Colon (tissue), 2 donors: ENCODE results near the gene PCDHGC4.

Experiments
- FAIRE-seq: peaks from 2 replicates; lab custom pipeline; 2012; peaks lifted over from hg19 to GRCh38; lab: Jason Lieb, UNC
- donor health status: control.
- donor health status: control.

Gene PCDHGC4

GRCh38 chr5:141512911-141513626, 28.2 kb downstream of the PCDHGC4 start:
- no peak for FAIRE-seq

DNA sequence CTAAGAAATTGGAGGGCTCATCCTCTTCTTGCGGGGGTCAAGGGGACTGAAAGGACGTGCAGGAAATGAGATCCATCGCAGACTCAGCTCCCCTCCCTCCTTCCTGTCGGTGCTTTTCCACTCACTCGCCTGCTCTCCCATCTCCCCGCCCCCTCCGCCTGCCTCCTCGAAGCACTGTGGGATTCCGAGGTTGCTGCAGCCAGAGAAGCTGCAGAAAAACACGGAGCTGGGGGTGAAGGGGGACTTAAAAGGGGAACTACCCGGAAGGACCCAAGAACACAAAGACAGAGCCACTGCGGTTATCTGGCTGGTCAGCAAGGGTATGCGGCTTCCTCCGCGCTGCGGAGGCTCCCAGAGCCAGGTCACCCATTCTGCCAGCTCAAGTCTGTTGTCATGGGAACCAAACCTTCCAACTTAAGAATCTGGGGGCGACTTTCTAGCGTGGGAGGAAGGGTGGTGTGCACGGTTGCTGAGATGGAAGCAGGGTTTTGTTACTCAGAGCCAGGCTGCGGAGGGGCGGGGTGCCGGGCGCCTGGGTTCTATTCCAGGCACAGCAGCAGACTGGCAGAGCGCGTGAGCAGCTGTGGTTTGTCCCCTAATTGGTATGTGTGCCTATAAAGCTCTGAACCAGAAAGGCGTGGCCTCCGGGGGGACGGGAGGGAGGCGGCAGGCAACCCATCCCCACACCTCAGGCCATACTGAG, 28.9 kb downstream of the PCDHGC4 start:
- FAIRE-seq = no peak

GRCh38 chr5:141514330-141515133, 29.7 kb downstream of the PCDHGC4 start:
- no peak for FAIRE-seq

DNA sequence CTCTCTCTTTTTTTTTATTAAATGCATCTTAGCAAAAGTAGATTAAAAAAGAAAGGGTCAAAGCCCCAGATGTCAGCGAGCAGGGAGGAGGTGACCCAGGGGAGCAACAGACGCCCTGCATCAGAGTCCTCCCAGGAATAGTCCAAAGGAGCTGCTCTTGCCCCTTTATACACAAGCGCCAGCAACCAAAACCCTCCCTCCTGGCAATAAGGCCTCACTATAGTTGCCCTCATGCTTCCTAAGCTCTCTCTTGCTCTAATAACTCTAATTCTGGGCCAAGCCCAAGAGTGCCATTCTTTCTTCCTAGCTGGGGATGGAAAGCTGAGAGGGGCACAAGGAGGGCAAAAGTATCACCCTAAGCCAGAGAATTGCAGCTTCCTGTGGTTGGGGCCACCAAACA, 30.3 kb downstream of the PCDHGC4 start:
- FAIRE-seq = no peak

- FAIRE-seq = no peak
Measured at GRCh38 chr5:141515946-141516671, 31.3 kb downstream of the PCDHGC4 start.

DNA sequence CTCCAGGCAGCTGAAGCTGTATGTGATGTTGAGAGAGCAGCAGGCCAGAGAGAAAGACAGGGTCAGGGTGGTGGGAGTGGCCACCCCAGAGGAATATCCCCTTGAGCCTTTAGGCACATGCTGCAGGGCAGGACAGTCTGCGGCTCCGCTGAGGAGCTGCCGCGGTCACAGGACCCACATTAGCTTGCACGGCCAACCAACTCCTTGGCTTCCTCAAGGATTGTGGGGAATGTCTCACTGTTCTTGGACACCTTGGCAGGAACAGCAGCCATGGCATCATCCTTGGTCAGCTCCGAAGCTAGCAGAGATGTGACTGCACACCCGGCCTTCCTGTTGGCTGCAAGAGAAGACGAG, 31.8 kb downstream of the PCDHGC4 start:
- no peak for FAIRE-seq

DNA sequence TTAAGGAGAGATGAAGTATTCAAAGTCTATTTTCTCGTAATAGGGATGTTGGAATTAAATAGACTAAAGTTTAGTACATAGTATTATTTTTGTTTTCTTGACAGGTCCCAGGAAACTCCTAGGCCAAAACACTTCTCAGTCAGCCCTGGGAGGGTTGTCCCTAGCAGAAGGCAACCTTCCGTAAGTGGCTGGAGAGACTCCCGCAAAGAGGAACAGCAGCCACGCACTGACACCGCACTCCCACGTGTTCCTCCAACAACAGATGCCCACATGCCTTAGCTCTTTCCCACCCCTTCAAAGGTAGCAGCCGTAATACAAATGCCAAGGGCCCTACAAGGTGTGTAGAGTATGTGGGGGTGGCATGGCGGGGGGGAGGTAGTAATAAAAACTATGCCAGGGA, 32.5 kb downstream of the PCDHGC4 start:
- no peak for FAIRE-seq

GRCh38 chr5:141517880-141518617, 33.2 kb downstream of the PCDHGC4 start:
- no peak for FAIRE-seq

GRCh38 chr5:141518618-141519015, 33.8 kb downstream of the PCDHGC4 start:
- no peak for FAIRE-seq

- FAIRE-seq = no peak
Measured at GRCh38 chr5:141519605-141520565, 35.1 kb downstream of the PCDHGC4 start.

GRCh38 chr5:141521244-141521781, 36.5 kb downstream of the PCDHGC4 start:
- FAIRE-seq = no peak

DNA sequence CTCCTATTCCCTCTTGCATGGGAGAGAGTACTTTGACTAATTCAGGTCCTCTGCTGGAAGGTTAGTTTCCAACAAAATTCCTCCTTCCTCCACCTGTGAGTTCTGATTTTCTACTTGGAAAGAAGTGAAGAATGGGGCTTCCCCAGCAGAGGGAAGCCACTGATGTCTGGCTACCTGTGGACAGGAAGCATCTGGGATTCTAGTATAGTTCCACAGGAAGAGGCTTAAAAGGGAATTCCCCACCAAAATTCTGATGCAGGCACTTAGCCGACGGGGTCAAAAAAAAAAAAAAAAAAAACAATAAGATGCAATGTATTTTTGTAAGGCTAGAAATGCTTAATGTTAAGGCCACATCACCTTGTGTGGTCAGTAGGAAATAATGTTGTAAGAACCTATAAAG, 37.5 kb downstream of the PCDHGC4 start:
- no peak for FAIRE-seq

DNA sequence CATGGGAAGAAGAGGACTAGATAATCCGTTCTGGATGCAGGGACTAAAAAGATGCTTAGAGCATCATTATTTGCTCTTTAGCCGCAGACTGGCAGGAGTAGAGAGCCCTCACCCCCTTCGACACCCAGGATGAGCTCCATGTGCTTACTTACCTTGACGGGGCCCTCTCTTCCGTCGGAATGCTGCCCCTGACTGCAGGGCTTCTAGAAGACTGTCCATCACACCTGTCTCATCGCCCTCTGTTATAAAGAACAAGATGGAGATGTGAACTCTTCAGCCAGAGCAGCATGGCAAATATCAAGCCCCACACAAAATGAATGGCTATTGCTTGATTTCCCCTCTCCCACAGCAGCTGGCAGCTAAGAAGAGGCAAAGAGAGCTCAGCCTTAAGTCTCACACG, 39.2 kb downstream of the PCDHGC4 start:
- no peak for FAIRE-seq

GRCh38 chr5:141524604-141525597, 40.1 kb downstream of the PCDHGC4 start:
- FAIRE-seq = no peak

DNA sequence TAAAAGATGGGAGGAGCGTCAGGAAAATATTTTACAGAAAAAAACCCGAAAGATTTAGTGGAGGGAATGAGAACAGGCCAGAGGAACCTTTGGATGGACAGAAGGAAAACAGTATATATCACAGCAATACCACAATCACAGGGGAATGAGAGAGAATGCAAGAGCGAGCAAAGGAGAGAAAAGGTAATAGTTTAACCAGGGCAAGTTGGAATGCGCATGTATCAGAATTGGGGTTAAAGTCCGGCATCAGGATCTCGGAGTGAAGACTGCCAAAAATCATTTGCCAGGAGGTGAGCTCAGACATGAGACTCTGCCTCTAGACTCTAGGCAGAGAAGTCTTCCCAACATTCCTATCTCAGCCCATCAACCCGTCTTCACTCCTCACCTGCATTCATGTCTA, 40.8 kb downstream of the PCDHGC4 start:
- no peak for FAIRE-seq

DNA sequence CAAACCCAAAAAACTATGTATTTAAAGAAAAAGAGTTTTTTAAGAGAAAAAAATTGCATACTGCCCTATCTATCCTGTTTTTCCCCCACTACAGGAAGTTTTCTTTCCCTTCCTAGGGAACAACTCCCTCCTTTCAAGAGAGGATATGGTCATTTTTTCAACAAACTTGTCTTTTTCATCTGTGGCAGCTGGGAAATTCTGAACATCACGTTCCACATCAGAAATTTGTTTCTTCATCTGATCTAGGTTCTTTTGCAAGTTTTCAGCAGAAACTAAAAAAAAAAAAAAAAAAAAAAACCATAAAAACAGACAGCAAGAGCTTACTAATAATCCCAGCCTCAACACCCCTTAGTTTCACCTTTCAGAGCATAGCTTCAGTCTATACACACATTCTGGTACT, 42.6 kb downstream of the PCDHGC4 start:
- no peak for FAIRE-seq

GRCh38 chr5:141528291-141528984, 43.6 kb downstream of the PCDHGC4 start:
- no peak for FAIRE-seq

GRCh38 chr5:141529002-141529401, 44.2 kb downstream of the PCDHGC4 start:
- FAIRE-seq = no peak
